Right renal pelvis (tissue), 4 donors: ENCODE data around the gene METTL5. TPM values are rescaled to one million over a fixed set of nuclear protein-coding genes. Genes with fewer than 3 reads are reported as not detected.
A peak's percentile ranks its signal among the peaks of the same experiment; 100 is the strongest.

ENCODE experiments used
- DNase-seq, 4 donors: peaks; one replicate each; pipeline ENCODE4 v3.0.0-alpha.2; 2013; ENCODE audit warnings: low read depth in 4 of 4, low spot score in 3 of 4, missing footprints in 1 of 4
- polyA plus RNA-seq, 4 donors: library from polyadenylated mRNA; unstranded; fragments of 120-200 nt; gene quantifications; one replicate each; pipeline ENCODE4 v1.2.1, GENCODE V29; 2013; ENCODE audit not compliant: insufficient read length in 4 of 4

METTL5 gene
- polyA plus RNA-seq, 4 donors, result 43.7 to 59.5 (median 52.7) TPM

GRCh38 chr2:169795181-169795580 is 29.5 kb downstream of the METTL5 start:
- no peak for DNase-seq

- no peak for DNase-seq
Measured at GRCh38 chr2:169790581-169790980, 34.1 kb downstream of the METTL5 start.

- no peak for DNase-seq
Measured at GRCh38 chr2:169782513-169782912, 42.2 kb downstream of the METTL5 start.

GRCh38 chr2:169781249-169782013 is 43.3 kb downstream of the METTL5 start:
- DNase-seq, result no peak

DNA sequence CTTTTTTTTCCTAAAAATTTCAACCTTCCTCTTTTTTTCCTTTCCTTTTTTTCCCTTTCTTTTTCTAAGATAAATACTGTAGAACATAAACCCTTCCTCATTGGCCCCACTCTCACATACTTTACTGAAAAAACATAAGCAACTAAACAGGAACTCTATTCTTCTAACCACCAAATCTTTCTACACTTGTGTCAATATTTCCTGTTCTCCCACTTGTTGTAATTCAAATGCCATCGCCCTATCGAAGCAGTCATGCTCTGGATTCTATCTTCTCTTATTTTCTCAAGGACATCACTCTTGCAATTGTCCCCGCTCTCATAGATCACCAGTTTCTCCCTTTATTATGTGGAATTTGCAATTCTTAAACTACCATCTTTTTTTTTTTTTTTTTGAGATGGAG is 46.3 kb downstream of the METTL5 start:
- DNase-seq, result no peak

DNA sequence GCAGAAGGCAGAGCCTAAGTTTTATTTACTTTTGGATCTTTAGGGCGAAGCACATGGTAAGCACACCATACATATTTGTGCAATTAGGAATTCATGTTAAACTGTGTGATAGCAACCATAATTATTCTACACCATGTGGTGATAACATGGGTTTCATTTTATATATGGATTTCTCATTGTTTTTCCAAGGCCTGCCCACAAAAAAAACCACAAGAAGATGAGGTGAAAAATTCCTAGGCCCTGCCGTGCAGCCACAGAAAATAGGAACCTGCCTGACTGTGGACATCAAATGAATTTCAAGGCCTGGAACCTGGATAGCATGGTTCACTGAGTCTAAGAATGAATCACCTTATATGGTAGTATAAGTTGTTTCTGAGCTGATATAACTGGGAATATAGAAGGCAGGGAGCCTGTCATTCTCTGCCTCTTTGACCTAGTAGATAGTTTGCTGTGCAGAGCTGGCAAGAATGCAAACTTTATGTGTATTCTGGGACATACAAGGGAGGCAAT is 48.4 kb downstream of the METTL5 start:
- no peak for DNase-seq

GRCh38 chr2:169775765-169776164 is 48.9 kb downstream of the METTL5 start:
- peak in 1 of 4 donors; percentile 23 for DNase-seq

DNA sequence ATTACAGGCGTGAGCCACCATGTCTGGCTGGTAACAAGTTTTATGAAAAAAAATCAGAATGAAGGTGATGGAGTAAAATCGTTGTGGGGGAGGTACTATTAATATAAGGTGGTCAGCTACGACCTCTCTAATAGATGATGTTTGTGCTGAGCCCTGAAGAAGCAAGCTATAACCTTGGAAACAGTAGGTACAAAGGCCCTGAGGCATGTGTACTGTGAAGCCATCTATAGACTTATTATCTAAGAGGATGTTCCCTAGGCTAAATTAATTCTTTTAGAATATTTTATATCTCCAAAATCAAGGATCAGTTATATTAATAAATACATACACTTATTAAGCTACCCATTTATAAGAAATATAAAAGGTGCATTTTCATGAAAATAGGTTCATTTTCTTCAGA is 49.4 kb downstream of the METTL5 start:
- no peak for DNase-seq

GRCh38 chr2:169772651-169773050 is 52.1 kb downstream of the METTL5 start:
- no peak for DNase-seq

GRCh38 chr2:169771612-169772011 is 53.1 kb downstream of the METTL5 start:
- no peak for DNase-seq

DNA sequence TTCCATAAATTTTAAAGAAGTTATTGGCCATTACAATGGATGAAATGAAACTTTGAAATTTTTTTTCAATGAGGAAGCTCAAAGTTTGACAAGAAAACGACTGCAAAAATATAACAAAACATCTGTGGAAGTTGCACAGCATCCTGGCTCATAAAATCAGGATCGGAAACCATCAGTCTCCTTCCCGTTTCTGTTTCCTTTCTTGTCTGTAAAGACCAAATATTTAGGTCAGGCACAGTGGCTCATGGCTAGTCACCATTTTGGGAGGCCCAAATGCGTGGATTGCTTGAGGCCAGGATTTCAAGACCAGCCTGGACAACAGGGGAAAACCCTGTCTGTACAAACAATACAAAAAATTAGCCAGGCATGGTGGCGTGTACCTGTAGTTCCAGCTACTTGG is 53.7 kb downstream of the METTL5 start:
- no peak for DNase-seq

DNA sequence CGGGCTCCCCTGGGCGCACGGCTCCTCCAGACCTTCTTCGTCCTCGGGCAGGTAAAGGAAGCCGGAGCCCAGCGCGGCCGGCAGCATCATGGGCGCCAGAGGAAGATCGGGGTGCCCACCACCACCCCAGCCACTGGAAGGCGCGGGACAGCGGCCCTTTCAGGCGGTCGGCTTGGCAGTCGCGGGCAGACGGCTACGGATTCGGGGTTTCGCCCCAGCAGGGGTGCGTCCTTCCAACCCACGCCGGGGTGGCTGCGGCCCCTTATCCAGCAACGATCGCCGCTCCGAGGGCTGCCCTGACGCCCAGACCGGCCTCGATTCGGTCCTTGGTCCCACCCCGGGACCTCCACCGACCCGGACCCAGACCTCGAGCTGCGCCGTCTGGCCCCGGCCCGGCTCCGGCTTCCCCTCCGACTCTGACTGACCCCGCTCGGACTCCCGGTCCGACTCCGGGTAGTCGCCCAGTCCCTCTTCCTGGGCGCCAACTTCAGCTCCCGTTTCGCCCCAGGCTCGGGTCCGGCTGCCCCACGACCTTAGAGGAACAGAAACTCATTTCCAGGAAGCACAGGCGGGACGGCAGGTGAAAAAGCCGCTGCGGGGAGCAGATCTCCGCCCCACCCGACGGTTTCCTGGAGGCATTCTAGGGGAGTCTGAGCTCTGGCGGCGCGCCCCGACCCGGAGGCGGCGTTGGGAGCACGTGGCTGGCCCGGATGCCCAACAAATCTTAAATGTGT is 56.3 kb downstream of the METTL5 start:
- no peak for DNase-seq

DNA sequence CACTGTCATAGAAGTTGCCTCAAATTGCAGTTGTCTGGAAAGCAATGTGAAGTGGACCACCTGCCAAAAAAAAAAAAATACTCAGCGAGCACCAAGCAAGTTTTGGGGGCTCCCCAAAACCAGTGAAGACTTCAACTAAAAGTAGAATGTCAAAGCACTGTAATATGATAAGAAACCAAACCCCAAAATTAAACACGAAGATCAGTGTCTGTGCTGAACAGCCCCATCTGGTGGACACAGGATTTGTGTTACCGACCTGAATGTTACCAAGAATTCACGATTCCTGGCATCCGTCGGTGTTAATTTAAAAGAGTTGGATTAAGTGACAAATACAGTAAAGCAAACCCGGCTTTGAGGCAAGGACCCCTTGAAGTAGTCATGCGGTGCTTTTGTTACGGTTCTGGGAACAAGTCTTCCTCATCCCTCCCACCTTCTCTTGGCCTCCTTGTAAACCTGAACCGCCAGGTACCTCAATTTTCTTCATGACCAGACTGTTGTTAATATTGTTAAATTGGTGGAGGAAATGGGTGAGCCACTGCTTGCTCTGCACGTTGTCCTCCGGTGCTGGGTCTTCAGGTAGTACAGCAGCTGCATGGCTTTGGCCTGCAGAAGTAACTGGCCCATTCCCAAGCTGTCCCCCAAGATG is 57.3 kb downstream of the METTL5 start:
- DNase-seq, result peak in 2 of 4 donors; percentile 46 to 51

DNA sequence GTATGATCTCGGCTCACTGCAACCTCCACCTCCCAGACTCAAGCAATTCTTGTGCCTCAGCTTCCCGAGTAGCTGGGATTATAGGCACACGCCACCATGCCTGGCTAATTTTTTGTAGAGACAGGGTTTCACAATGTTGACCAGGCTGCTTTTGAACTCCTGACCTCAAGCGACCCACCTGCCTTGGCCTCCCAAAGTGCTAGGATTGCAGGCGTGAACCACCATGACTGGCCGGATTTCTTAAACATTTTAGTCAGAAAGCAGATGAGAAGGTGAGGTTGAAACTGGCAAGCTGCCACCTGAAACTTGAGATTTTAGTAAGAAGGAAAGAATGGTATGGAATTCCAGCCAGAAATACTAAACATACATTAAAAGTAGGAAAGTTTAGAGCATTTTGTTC is 59.2 kb downstream of the METTL5 start:
- DNase-seq, result no peak

- no peak for DNase-seq
Measured at GRCh38 chr2:169761970-169762292, 62.8 kb downstream of the METTL5 start.

Other genes with a start within 250 kb of the METTL5 start
- gene PPIG, start 240.6 kb downstream of the METTL5 start, polyA plus RNA-seq, result 100 to 1,000 TPM in 1 of 4 donors, 10 to 100 TPM in 3; 86.7 to 104 (median 93.6) TPM
- gene CFAP210, start 130.5 kb downstream of the METTL5 start, polyA plus RNA-seq, result 1 to 10 TPM in 3 of 4 donors, under 1 TPM in 1; 1.00 to 4.0 (median 1.8) TPM
- gene PHOSPHO2, start 130.4 kb downstream of the METTL5 start, polyA plus RNA-seq, result 10 to 100 TPM; 12.5 to 15.5 (median 14.8) TPM
- 10 to 100 TPM; 28.6 to 37.3 (median 32.4) TPM for gene KLHL23, start 91.1 kb downstream of the METTL5 start, polyA plus RNA-seq
- gene SSB, start 26.0 kb downstream of the METTL5 start, polyA plus RNA-seq, result 100 to 1,000 TPM; 182 to 213 (median 206) TPM
- gene UBR3, start 2.5 kb upstream of the METTL5 start, polyA plus RNA-seq, result 10 to 100 TPM; 34.6 to 45.6 (median 41.4) TPM